ENCODE data around the gene NXPE4. TPM values are rescaled to one million over a fixed set of nuclear protein-coding genes. Genes with fewer than 3 reads are reported as not detected.

The NXPE4 gene
- total and polyA plus RNA-seq, 2 of the 8 experiments (the other 6 are each of a cell fraction or from before 2014, with no cell fraction given) = not detected

- Histone ChIP-seq H3K14ac (ENCODE audit: insufficient read length) (no peak overlapping the region), H3K79me2 (ENCODE audit: control insufficient read depth in 1 of 2, insufficient read depth in 2 of 2, low read length in 2 of 2) (no peaks in the 10 kb centered on the region), H3K4me3 (ENCODE audit: extremely low read depth in 1 of 4, insufficient read depth in 2 of 4, low read depth in 3 of 4, low read length in 4 of 4) (no peak overlapping the region), H4K20me1 (replicated peaks in 1 of 2; ENCODE audit: control insufficient read depth in 1 of 2, insufficient read depth in 2 of 2, low read length in 2 of 2) (no peaks in the 10 kb centered on the region), H3K23ac (ENCODE audit: insufficient read length) (no peak overlapping the region), H2AK5ac (ENCODE audit: low read depth, low read length) (no peak overlapping the region), H3K4me2 (ENCODE audit: insufficient read depth in 1 of 2, low read depth in 2 of 2, low read length in 2 of 2) (no peak overlapping the region), H3K18ac (ENCODE audit: extremely low read depth, low read length) (no peak overlapping the region), H4K8ac (ENCODE audit: extremely low read depth, insufficient read depth, low read length) (no peak overlapping the region), H3K9me3 (ENCODE audit: insufficient read depth in 2 of 2, low read depth in 1 of 2, low read length in 1 of 2) (peaks cover 15 to 29% of the 10 kb centered on the region in 2 experiments; a peak in 3 of 4 replicates), H2BK120ac (replicated peaks; ENCODE audit: low read depth, low read length) (no peak overlapping the region), H4K91ac (replicated peaks; ENCODE audit: insufficient read length, low read length) (no peak overlapping the region), H3K4me1 (replicated peaks in 1 of 4; ENCODE audit: control insufficient read depth in 3 of 4, insufficient read depth in 4 of 4, low read length in 3 of 4) (no peaks in the 10 kb centered on the region), H2BK20ac (ENCODE audit: low read length) (no peak overlapping the region), H4K5ac (ENCODE audit: insufficient read length, low read depth, low read length) (no peak overlapping the region), H2BK15ac (ENCODE audit: low read length) (no peak overlapping the region), H2BK12ac (ENCODE audit: low read depth, low read length) (no peak overlapping the region), H3K9ac (replicated peaks in 1 of 4; ENCODE audit: extremely low read depth in 1 of 4, low read depth in 3 of 4, low read length in 3 of 4) (no peak overlapping the region), H3K36me3 (ENCODE audit: control insufficient read depth in 2 of 4, insufficient read depth in 4 of 4, low read length in 3 of 4) (no peaks in the 10 kb centered on the region), H3K4ac (replicated peaks; ENCODE audit: insufficient read length, low read depth, low read length) (no peak overlapping the region), H3K56ac (replicated peaks; ENCODE audit: insufficient read length, low read depth, low read length) (no peak overlapping the region), H2BK5ac (ENCODE audit: low read depth, low read length) (no peak overlapping the region), H3K23me2 (ENCODE audit: low read depth, low read length) (no peaks in the 10 kb centered on the region), H3K79me1 (ENCODE audit: low read depth, low read length) (no peaks in the 10 kb centered on the region), H3K27me3 (replicated peaks in 1 of 4; ENCODE audit: control insufficient read depth in 3 of 4, extremely low read depth in 1 of 4, insufficient read depth in 3 of 4, low read length in 3 of 4) (no peaks in the 10 kb centered on the region), H3K27ac (ENCODE audit: low read depth, low read length) (no peak overlapping the region), H2AFZ (ENCODE audit: low read length) (no peak overlapping the region)
- DNase-seq (ENCODE audit: low read depth in 1 of 2, low spot score in 2 of 2) = no peak
- ChIA-PET POLR2A (ENCODE audit: partially characterized antibody) (no interaction called here), CTCF (ENCODE audit: partially characterized antibody) (no interaction called here)
- FAIRE-seq = no peak
- 91% methylated on average over 10 of the region's 10 CpGs; no CpG with 5 or more reads in 1 of the 2 experiments for WGBS, 2 experiments (ENCODE audit: extremely low coverage in 1 of 2, insufficient coverage in 1 of 2, insufficient read length in 1 of 2, insufficient replicate concordance in 2 of 2, low coverage in 1 of 2, low lambda C conversion rate in 2 of 2, missing lambda C conversion rate in 1 of 2)
- TF ChIP-seq SP1 (IDR thresholded peaks at IDR 0.05; ENCODE audit: low read depth, low read length) (no peak), SIN3A (conservative IDR thresholded peaks at IDR 0.05 in 1 of 2, IDR thresholded peaks at IDR 0.05 in 1 of 2; ENCODE audit: low read depth in 1 of 2, low read length in 2 of 2) (no peak), EZH2 (IDR thresholded peaks at IDR 0.05; ENCODE audit: low read depth, low read length, severe bottlenecking) (no peak), FOSL1 (IDR thresholded peaks at IDR 0.05; ENCODE audit: insufficient read depth, low read depth, low read length) (no peak), SRF (IDR thresholded peaks at IDR 0.05; ENCODE audit: low read depth, low read length) (no peak), NANOG (IDR thresholded peaks at IDR 0.05; ENCODE audit: insufficient read depth, low read depth, low read length, poor library complexity, severe bottlenecking) (no peak), KDM4A (IDR thresholded peaks at IDR 0.05; ENCODE audit: low read depth, low read length, severe bottlenecking) (no peak), ATF2 (IDR thresholded peaks at IDR 0.05; ENCODE audit: low read length) (no peak), CHD1 (IDR thresholded peaks at IDR 0.05; ENCODE audit: low read depth, low read length) (no peak), JUN (IDR thresholded peaks at IDR 0.05; ENCODE audit: low read depth, low read length) (no peak)
Observed at GRCh38 chr11:114605370-114605769, 9.8 kb upstream of the NXPE4 start.

All from H1 (cell line).